GM19395 (cell line): Measurements from ENCODE around the gene GBF1.
"Not testable (repeated sequence)": the region's sequence is repeated elsewhere in the genome, so short reads cannot be mapped to it uniquely, and the experiment has no call there.

ENCODE experiments used
- ATAC-seq: cut with Tn5 transposase; IDR thresholded peaks from one replicate; pipeline ENCODE4 v1.9.1; 2021; ENCODE audit warnings: mild to moderate bottlenecking, moderate library complexity; ENCODE audit not compliant: unreplicated experiment

The GBF1 gene

GRCh38 chr10:102298899-102299298 is 53.6 kb downstream of the GBF1 start:
- no peak for ATAC-seq

- no peak for ATAC-seq
These were observed 54.5 kb downstream of the GBF1 start for GRCh38 chr10:102299873-102300272.

GRCh38 chr10:102300278-102300843 is 55.0 kb downstream of the GBF1 start:
- ATAC-seq, result no peak

GRCh38 chr10:102300912-102301311 is 55.6 kb downstream of the GBF1 start:
- not testable (repeated sequence) for ATAC-seq

GRCh38 chr10:102301332-102301731 is 56.0 kb downstream of the GBF1 start:
- not testable (repeated sequence) for ATAC-seq

- no peak for ATAC-seq
These were observed 57.3 kb downstream of the GBF1 start for GRCh38 chr10:102302611-102303010.

- no peak for ATAC-seq
These were observed 60.7 kb downstream of the GBF1 start for GRCh38 chr10:102306006-102306405.

GRCh38 chr10:102306710-102307109 is 61.4 kb downstream of the GBF1 start:
- no peak for ATAC-seq

GRCh38 chr10:102308318-102308717 is 63.0 kb downstream of the GBF1 start:
- not testable (repeated sequence) for ATAC-seq

- ATAC-seq, result no peak
These were observed 63.9 kb downstream of the GBF1 start for GRCh38 chr10:102309236-102309635.

GRCh38 chr10:102309916-102310315 is 64.6 kb downstream of the GBF1 start:
- no peak for ATAC-seq

GRCh38 chr10:102310361-102311024 is 65.2 kb downstream of the GBF1 start:
- no peak for ATAC-seq

- no peak for ATAC-seq
These were observed 65.7 kb downstream of the GBF1 start for GRCh38 chr10:102311025-102311420.

- ATAC-seq, result no peak
These were observed 67.4 kb downstream of the GBF1 start for GRCh38 chr10:102312683-102313082.

- ATAC-seq, result no peak
These were observed 68.0 kb downstream of the GBF1 start for GRCh38 chr10:102313221-102313896.

GRCh38 chr10:102314801-102315200 is 69.5 kb downstream of the GBF1 start:
- ATAC-seq, result no peak

GRCh38 chr10:102316421-102316820 is 71.1 kb downstream of the GBF1 start:
- no peak for ATAC-seq

GRCh38 chr10:102322914-102323313 is 77.6 kb downstream of the GBF1 start:
- no peak for ATAC-seq

GRCh38 chr10:102324061-102324460 is 78.7 kb downstream of the GBF1 start:
- ATAC-seq, result no peak

- no peak for ATAC-seq
These were observed 80.7 kb downstream of the GBF1 start for GRCh38 chr10:102326031-102326430.

GRCh38 chr10:102327002-102327401 is 81.7 kb downstream of the GBF1 start:
- ATAC-seq, result no peak

- ATAC-seq, result no peak
These were observed 82.3 kb downstream of the GBF1 start for GRCh38 chr10:102327641-102328040.
